ENCODE results near the gene LIPE.

The LIPE gene

DNA sequence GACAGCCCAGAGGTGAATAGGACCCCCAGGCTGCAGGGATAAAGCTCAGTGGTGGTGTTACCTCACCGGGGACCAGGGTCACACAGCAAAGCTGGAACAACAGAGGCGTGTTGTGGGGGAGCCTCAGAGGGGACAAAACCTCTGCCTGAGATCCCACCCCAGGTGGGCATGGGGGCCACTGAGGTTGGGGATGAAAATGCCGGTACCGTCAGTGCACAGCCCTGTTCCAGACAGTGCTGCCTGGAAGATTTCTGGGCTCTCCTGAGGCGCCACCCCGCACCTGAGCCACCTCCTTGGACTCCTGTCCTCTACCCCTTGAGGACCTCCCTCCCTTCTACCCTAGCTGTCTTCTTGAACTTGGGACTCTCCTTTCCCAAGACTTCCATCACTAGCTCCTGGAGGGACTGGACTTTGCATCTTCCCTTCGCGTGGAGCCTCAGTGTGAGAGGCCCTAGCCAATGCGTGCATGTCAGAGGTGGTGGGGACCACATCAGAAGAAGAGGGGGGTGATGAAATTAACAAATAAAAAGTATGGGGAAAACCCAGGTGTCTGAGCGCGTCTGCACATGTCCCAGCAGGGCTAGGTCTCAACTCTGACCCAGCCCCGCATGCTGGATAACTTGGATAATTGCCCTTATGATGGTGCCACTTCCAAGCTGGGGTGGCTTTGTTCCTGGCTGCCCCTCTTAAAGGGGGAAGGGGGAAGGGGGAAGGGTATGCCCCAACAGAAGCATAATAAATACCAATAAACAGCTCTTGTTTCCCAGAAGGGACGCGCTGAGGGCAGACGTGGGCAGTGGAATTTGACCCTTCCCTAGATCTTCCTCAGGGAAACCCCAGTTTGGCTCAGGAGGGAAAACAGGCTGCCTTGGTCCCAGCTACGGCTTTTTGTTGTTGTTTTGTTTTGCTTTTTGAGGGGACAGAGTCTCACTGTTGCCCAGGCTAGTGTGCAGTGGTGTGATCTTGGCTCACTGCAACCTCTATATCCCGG, 48.7 kb downstream of the LIPE start:
- DNase-seq (ENCODE audit: low read depth, low spot score): no peak

DNA sequence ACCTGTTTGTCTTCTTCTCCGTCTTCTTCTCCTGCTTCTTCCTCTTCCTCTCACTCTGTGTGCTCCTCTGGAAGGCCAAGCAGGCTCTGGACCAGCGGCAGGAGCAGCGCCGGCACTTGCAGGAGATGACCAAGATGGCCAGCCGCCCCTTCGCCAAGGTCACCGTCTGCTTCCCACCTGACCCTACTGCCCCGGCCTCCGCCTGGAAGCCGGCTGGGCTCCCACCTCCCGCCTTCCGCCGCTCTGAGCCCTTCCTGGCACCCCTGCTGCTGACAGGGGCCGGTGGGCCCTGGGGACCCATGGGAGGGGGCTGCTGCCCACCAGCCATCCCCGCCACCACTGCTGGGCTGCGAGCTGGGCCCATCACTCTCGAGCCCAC, 51.0 kb downstream of the LIPE start:
- DNase-seq (ENCODE audit: low read depth, low spot score): no peak

DNA sequence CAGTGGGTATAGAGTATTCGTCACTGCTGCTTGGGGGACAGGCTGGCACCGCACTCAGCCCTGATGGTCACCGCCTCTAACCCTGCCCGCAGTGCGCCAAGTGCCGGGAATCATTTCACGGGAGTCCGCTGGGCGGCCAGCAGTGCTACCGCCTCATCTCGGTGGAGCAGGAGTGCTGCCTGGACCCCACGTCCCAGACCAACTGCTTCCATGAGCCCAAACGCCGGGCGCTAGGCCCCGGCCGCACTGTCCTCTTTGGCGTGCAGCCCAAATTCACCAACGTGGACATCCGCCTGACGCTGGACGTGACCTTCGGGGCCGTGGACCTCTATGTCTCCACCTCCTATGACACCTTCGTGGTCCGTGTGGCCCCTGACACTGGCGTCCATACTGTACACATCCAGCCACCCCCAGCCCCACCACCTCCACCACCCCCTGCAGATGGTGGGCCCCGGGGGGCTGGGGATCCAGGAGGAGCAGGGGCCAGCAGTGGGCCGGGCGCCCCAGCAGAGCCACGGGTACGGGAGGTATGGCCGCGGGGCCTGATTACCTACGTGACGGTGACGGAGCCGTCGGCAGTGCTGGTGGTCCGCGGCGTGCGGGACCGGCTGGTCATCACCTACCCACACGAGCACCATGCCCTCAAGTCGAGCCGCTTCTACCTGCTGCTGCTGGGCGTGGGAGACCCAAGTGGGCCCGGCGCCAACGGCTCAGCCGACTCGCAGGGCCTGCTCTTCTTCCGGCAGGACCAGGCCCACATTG, 51.6 kb downstream of the LIPE start:
- DNase-seq (ENCODE audit: low read depth, low spot score): no peak

DNA sequence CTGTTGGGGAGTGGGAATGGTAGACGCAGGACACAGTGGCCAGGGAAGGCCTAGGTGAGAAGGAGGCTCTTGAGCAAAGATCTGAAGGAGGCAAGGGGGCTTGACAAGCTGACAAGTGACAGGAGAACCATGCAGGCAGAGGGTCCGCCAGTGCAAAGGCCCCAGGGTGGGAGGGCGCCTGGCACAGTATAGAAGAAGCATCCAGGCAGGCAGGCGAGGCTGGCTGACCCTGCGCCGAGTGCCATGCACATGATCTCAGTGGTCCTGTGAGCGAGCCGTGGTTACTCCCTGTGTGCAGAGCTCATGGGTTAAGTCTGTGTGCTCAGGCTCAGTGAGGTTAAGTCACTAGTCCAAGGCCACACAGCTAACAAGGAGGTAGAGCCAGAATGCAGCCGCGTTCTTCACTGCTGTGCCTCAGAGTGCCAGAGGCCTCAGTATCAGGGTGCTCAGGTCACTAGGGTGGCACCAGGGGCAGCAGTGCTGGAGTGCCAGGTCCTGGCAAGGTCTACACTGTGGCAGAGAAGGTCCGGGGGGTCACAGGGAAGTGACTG, 52.3 kb downstream of the LIPE start:
- no peak for DNase-seq (ENCODE audit: low read depth, low spot score)

DNA sequence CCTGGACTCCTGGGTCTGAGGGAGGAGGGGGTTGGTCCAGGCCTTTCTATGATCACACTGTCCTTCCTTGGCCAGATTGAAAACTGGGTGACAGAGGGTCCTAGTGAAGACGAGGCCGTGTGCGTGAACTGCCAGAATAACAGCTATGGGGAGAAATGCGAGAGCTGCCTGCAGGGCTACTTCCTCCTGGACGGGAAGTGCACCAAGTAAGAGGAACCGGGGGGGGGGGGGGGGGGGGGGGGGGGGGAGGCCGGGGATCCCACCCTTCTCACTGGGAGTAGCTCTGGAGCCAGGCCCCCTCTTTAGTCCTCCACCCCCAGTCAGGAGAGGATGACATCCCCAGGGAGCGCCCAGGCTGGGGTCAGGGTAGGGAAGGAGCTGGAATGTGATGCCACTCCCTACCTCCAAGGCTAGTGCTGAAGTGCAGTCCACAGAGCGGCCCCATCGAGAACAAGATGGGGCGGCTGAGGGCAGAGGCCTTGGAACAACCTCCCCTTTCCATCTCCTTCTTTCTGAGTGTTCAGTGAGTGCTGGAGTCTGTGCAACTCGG, 56.5 kb downstream of the LIPE start:
- DNase-seq (ENCODE audit: low read depth, low spot score): no peak

DNA sequence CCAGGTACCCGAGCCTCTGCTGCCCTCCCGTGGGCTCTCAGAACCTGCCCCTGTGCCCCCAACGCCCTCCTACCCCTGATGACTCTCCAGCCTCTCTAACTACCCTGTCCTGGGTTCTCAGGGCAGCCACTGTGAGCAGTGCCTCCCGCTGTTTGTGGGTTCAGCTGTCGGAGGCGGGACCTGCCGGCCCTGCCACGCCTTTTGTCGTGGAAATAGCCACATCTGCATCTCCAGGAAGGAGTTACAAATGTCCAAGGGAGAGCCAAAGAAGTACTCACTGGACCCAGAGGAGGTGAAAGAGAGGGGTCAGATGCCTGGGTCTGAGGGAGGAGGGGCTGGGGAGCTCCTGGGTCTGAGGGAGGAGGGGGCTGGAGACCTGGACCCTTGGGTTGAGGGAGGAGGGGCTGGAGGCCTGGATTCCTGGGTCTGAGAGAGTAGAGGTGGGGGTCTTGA, 57.1 kb downstream of the LIPE start:
- DNase-seq (ENCODE audit: low read depth, low spot score): no peak

DNA sequence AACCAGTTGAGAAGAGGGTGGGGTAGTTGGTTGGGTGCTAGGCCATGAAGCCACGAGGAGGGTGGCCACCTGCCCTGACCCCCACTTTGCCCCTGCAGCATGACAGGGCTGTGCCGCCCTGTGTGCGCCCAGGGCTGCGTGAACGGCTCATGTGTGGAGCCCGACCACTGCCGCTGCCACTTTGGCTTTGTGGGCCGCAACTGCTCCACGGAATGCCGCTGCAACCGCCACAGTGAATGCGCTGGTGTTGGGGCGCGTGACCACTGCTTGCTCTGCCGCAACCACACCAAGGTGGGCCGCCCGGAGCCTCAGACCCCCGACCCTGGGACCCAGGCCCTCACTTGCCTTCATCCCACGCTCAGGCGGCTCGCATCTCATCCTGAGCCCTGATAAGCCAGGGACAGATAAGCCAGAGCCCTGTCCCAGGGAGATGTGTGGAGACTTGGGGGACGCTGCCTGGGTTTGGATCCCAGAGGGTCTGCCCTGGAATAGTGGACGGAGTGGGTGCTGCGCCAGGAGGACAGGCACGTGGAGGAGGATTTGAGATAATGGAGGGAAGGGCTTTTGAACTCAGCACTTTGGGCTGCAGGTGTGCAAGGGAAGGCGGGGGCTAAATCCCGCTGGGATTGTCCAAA, 57.6 kb downstream of the LIPE start:
- no peak for DNase-seq (ENCODE audit: low read depth, low spot score)

DNA sequence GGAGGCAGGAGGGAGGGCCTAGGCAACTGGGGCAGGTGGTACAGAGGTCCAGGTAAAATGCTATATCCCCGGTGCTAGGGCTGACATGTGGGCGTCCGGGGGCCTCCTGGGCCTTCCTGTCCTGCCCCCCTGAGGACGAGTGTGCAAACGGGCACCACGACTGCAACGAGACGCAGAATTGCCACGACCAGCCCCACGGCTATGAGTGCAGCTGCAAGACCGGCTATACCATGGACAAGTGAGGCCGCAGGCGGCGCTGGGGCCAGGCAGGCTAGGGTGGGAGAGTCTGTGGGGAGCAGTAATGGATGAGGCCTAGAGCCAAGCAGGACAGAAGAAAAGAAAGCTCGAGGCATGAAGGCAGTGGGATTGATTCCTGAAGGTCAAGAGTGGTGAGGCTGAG, 58.4 kb downstream of the LIPE start:
- DNase-seq (ENCODE audit: low read depth, low spot score): no peak

DNA sequence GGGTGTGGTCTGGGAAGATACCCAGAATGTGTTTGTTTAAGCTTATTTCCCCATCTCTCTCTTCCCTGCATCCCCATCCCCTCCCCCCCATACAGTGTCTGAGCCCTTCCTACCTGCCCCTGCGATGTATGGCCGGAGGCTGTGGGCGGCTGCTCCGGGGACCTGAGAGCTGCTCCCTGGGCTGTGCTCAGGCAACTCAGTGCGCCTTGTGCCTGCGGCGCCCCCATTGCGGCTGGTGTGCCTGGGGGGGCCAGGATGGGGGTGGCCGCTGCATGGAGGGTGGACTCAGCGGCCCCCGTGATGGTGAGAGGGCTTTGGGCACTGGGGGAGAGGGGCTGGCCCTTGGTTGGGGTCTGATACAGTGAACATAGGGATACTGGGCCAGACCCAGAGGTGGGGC, 58.8 kb downstream of the LIPE start:
- no peak for DNase-seq (ENCODE audit: low read depth, low spot score)

DNA sequence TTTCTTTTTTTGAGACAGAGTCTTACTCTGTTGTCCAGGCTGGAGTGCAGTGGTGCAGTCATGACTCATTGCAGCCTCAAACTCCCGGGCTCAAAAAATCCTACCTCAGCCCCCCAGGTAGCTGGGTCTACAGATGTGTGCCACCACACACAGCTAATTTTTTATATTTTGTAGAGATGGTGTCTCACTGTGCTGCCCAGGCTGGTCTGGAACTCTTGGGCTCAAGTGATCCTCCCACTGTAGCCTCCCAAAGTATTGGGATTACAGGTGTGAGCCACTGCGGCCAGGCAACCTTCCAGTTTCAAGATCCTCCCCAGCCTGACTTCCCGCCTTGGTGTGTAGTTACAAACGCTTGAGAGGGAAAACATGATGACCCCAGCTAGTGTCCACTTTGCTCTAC, 59.3 kb downstream of the LIPE start:
- DNase-seq (ENCODE audit: low read depth, low spot score): no peak

DNA sequence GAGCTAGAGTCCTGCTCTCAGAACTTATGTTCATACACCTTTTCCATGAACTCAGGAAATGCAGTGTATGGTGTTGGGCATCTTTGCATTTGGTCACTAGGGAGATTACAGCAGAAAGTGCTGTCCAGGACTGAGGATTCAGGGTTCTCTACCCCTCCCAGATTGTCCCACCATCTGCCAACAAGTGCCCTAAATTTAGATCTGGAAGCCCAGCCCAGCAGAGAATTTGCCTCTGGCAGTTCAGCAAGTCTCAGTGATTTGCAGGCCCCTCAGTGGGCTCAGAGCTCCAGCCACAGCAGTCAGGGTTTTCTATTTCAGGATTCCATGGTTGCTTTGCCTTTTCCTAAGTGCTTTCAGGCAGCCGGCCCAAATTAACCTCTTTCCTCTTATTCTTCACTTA, 60.5 kb downstream of the LIPE start:
- DNase-seq (ENCODE audit: low read depth, low spot score): no peak

DNA sequence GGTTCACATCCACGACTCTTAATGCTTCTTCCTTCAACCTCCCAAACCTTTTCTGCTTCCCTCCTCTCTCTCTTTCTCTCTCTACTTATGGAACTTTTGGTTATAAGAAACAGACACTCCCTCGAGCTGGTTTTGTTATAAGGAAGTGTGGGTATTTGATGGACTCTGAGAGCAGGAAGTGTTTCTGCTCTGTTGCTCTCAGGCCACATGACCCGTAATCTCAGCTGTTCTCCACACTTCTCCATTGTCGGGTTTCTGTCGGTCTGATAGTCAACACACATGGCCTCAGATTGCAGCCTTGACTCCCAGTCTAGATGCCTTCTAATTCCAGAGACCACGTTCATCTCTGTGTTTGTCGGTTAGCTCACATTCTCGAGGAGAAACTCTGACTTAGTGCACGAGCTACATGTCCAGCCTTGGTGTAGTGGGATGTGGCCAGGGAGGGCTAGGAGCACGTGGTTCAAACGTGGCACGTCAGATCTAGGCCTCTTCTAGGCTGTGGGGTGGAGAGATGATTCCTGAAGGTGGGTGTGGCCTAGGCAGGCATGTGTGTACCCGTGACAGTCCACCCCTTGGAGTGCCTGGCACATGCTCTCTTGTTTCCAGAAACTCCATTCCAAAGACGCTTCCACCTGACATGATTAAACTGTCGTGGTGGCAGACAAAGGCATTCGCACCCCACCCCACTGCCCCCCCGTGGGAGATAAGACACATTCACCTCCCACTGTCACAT, 63.4 kb downstream of the LIPE start:
- DNase-seq (ENCODE audit: low read depth, low spot score): no peak

DNA sequence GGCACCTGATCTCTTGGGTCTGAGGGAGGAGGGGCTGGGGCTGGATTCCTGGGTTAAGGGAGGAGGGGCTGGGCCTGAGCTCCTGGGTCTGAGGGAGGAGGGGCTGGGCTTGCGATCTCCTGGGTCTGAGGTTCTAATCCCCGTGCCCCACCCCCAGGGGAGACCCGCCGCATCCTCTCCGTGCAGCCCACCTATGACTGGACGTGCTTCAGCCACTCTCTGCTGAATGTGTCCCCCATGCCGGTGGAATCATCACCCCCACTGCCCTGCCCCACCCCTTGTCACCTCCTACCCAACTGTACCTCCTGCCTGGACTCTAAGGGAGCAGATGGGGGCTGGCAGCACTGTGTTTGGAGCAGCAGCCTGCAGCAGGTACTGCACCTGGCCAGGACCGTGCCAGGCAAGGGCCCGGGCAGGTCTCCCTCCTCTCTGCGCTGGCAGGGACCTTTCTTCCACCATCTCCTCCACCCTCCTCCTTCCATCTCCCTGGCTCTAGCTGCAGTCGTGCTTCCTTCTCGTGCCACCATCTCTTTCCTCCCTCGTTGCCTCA, 64.2 kb downstream of the LIPE start:
- DNase-seq (ENCODE audit: low read depth, low spot score): no peak

DNA sequence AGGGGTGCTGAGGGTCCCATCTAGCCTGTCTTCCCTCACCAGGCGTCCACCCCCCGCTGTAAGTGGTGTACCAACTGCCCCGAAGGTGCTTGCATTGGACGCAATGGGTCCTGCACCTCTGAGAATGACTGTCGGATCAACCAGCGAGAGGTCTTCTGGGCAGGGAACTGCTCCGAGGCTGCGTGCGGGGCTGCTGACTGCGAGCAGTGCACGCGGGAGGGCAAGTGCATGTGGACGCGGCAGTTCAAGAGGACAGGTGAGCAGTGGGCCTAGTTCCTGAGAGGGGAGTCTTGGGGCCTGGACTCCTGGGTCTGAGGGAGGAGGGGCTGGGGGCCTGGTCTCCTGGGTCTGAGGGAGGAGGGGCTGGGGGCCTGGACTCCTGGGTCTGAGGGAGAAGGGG, 64.8 kb downstream of the LIPE start:
- DNase-seq (ENCODE audit: low read depth, low spot score): no peak

DNA sequence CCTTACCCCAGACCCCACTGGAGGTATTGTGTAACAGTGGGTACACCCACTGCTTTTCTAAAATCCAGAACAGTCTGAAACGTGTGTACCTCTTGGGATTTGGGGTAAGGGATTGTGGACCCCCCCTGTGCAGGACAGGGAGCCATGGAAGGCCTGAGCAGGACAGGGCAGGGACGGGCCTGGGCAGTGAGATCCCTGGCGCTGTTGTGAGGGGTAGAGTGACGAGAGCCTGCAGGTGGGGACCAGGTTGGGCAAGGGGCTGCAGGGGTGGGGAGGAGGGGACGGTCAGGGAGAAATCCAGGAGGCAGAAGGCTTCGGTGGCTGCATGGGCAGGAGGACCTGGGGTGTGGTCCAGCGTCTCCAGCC, 65.7 kb downstream of the LIPE start:
- DNase-seq (ENCODE audit: low read depth, low spot score): no peak

DNA sequence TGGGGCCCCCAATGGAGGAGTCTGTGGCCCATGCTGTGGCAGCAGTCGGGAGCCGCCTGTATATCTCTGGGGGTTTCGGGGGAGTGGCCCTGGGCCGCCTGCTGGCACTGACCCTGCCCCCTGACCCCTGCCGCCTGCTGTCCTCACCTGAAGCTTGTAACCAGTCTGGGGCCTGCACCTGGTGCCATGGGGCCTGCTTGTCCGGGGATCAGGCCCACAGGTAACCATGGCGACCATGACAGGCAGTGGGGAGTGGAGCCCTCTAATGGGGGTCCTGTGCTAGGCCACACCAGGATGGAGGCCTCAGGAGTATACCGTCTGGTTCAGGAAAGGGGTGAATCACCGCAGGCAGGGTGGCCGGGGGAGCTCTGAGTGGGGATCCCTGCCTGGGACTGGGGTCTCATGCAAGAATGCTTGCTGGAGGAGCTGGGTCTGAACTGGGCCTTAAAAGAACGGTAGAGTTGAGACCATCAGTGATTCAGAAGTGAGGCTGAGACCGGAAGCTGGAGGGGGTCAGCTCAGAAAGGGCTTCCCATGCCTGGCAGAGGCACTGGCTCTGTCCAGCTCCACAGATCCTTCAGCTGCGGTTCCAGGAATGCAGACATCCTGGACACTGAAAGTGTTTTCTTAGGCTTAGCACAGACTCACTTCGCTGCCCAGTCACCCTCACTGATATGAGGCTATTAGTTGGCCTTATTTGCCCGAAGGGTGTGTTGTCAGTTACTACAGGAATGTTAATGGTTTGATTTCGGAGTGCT, 66.2 kb downstream of the LIPE start:
- no peak for DNase-seq (ENCODE audit: low read depth, low spot score)

DNA sequence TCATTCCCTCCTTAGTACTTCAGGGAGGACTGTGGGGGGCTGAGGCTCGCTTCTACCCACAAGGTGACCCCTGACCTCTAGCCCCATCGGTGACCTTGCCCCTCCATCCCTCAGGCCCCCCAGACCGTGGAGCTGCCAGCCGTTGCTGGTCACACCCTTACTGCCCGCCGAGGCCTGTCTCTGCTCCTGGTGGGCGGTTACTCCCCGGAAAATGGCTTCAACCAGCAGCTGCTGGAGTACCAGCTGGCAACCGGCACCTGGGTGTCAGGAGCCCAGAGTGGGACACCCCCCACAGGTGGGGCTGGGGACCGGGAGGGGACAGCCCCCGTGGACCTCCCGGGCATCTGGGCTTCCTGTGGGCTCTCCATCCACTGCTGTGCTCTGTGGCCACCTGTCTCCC, 69.9 kb downstream of the LIPE start:
- no peak for DNase-seq (ENCODE audit: low read depth, low spot score)

DNA sequence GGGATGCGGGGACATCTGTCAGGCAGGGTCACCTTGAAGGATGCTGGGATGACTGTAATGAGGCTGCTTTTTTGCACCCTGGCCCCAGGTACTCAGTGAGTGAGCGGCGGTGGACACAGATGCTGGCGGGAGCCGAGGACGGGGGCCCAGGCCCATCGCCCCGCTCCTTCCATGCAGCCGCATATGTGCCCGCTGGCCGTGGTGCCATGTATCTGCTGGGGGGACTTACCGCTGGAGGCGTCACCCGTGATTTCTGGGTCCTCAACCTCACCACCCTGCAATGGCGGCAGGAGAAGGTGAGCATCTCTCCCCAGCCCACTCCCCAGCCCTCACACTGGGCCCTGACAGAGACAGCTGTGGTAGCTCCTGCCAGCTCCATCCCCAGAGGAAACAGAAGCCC, 70.5 kb downstream of the LIPE start:
- DNase-seq (ENCODE audit: low read depth, low spot score): no peak

DNA sequence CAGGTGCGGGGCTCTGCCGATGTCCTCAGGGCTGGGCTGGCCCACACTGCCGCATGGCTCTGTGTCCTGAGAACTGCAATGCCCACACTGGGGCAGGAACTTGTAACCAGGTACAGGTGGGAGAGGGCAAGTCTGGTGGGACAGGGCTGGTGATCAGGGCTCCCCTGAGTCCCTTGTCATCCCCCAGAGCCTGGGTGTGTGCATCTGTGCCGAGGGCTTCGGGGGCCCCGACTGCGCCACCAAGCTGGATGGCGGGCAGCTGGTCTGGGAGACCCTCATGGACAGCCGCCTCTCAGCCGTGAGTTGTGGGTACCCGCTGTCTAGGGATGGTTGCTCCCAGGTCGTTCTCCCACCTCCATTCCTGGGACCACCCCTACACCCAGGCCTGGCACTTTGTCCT, 71.3 kb downstream of the LIPE start:
- no peak for DNase-seq (ENCODE audit: low read depth, low spot score)

DNA sequence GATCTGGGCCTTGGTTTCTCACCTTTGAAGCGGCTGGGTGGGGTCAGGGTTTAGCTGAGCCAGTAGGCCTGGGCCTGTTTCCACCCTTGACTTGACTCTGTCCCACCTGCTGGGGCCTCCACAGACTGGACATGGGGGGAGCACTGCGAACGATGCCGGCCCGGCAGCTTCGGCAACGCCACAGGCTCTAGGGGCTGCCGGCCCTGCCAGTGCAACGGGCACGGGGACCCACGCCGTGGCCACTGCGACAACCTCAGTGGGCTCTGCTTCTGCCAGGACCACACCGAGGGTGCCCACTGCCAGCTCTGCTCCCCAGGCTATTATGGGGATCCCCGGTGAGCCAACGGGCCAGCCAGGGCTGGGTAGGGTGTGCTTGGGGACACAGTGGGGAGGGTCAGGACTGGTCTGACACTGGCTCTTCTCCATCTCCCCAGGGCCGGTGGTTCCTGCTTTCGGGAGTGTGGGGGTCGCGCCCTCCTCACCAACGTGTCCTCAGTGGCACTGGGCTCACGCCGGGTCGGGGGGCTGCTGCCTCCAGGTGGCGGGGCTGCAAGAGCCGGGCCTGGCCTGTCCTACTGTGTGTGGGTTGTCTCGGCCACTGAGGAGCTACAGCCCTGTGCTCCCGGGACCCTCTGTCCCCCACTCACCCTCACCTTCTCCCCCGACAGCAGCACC, 73.7 kb downstream of the LIPE start:
- no peak for DNase-seq (ENCODE audit: low read depth, low spot score)

All from activated CD4-positive, CD25-positive, alpha-beta regulatory T cell treated with anti-CD3 and anti-CD28 coated beads, Interleukin-2, amount 50 U/mL, for 16 hours (primary cell).